K562 (cell line): Measurements from ENCODE around the gene CCM2. TPM values are rescaled to one million over a fixed set of nuclear protein-coding genes. Genes with fewer than 3 reads are reported as not detected.

Experiments used
- CAMTA2 ChIP-seq: fragments of 250-450 bp; sonication (Bioruptor Pico); conservative IDR thresholded peaks from 2 replicates; pipeline ENCODE4 v1.5.1; 2022
- CCNT2 ChIP-seq: IDR thresholded peaks from 2 replicates; pipeline ENCODE4 v1.6.1; 2011; ENCODE audit warnings: borderline replicate concordance, low read depth, mild to moderate bottlenecking, moderate library complexity, mixed read lengths, low read length; ENCODE audit not compliant: insufficient read length; ENCODE audit errors: extremely low read depth
- CSDE1 ChIP-seq, 2 experiments: fragments of 450-650 bp; IDR thresholded peaks; 2 replicates each; pipeline ENCODE4 v1.6.1; 2016; ENCODE audit warnings: mild to moderate bottlenecking in 1 of 2
- FOXJ2 ChIP-seq: fragments of 200-800 bp; sonication (Bioruptor generic); IDR thresholded peaks from 2 replicates; pipeline ENCODE4 v1.6.1; 2016; ENCODE audit warnings: missing genetic modification characterization, missing compliant biosample characterization
- HDAC1 ChIP-seq, 2 experiments: fragments of 450-650 bp; IDR thresholded peaks; 2 replicates each; pipeline ENCODE4 v1.6.1; 2016 to 2017; ENCODE audit warnings: inconsistent platforms in 1 of 2, mild to moderate bottlenecking in 1 of 2, moderate library complexity in 1 of 2
- KDM4B ChIP-seq, 2 experiments: fragments of 450-650 bp in 1 of 2; sonication (generic) in 1 of 2; IDR thresholded peaks; 2 replicates each; pipeline ENCODE4 v1.6.1; 2016 to 2017; ENCODE audit warnings: borderline replicate concordance in 2 of 2, antibody characterized with exemption in 1 of 2, low read depth in 1 of 2, mild to moderate bottlenecking in 1 of 2
- MYNN ChIP-seq, 2 experiments: sonication (generic); formaldehyde crosslinking in 1 of 2; IDR thresholded peaks; 2 replicates each; pipeline versions ENCODE4 v1.5.0 to v1.6.1; 2016 to 2020; ENCODE audit warnings: antibody characterized with exemption in 1 of 2, missing genetic modification reagents in 1 of 2
- NFIC ChIP-seq: fragments of 450-650 bp; IDR thresholded peaks from 2 replicates; pipeline ENCODE4 v1.6.1; 2017; ENCODE audit warnings: mild to moderate bottlenecking, inconsistent platforms
- TEAD1 ChIP-seq, 2 experiments: fragments of 450-650 bp in 1 of 2; sonication (generic) in 1 of 2; formaldehyde crosslinking; IDR thresholded peaks; 2 replicates each; pipeline versions ENCODE4 v1.4.0 to v1.8.0; 2020 to 2022; ENCODE audit warnings: mild to moderate bottlenecking in 2 of 2, missing genetic modification reagents in 1 of 2
- WHSC1 ChIP-seq: IDR thresholded peaks from one replicate; pipeline ENCODE4 v1.6.1; 2012; ENCODE audit warnings: low read length, control low read depth, inconsistent platforms
- ZBTB17 ChIP-seq: fragments of 450-650 bp; formaldehyde crosslinking; IDR thresholded peaks from 2 replicates; pipeline ENCODE4 v1.4.0; 2020; ENCODE audit warnings: mild to moderate bottlenecking
- polyA plus RNA-seq, 8 experiments: library from polyadenylated mRNA; depleted of rRNA in 4 of 8; stranded (reverse) in 5 of 8; unstranded in 3 of 8; fragments of >200 nt; fragmentation: Nextera tagmentation in 2 of 8; fragmentation: Illumina TruSeq in 1 of 8; extraction: Ambion mirVana in 2 of 8; extraction: Trizol in 1 of 8; gene quantifications; 2 replicates each; pipeline versions ENCODE4 v1.2.1 to v1.2.3, GENCODE V29; 2011 to 2014; ENCODE audit warnings: inconsistent platforms in 1 of 8, missing spikeins in 1 of 8
- total RNA-seq, 7 experiments: library from RNA; depleted of rRNA in 6 of 7; stranded (reverse); fragments of >200 nt in 6 of 7; fragmentation: Illumina TruSeq in 2 of 7; extraction: Trizol in 2 of 7; gene quantifications; 2 replicates each; pipeline versions ENCODE4 v1.2.1 to v1.2.3, GENCODE V29; 2011 to 2021; ENCODE audit warnings: low replicate concordance in 1 of 7
- TF ChIP-seq, protein P1 (sequence below): sonication (generic); formaldehyde crosslinking; IDR thresholded peaks from 2 replicates; pipeline ENCODE4 v1.8.0; 2022; ENCODE audit warnings: mild to moderate bottlenecking, missing genetic modification reagents
- TF ChIP-seq, protein P2 (sequence below): fragments of 450-650 bp; IDR thresholded peaks from 2 replicates; pipeline ENCODE4 v1.6.1; 2016; ENCODE audit warnings: missing biosample characterization, missing genetic modification characterization
- TF ChIP-seq, protein P3 (sequence below): fragments of 250-450 bp; sonication (Bioruptor Pico); IDR thresholded peaks from 2 replicates; pipeline ENCODE4 v1.4.0; 2020; ENCODE audit warnings: mild to moderate bottlenecking, moderate library complexity
- TF ChIP-seq, protein P4 (sequence below): fragments of 450-650 bp; formaldehyde crosslinking; IDR thresholded peaks from 2 replicates; pipeline ENCODE4 v1.4.0; 2020; ENCODE audit warnings: mild to moderate bottlenecking, moderate library complexity

Gene CCM2
- total and polyA plus RNA-seq, 9 of the 15 experiments (the other 6 are each of a cell fraction or from before 2014, with no cell fraction given): 0.41 to 38.6 (median 25.9) TPM

DNA sequence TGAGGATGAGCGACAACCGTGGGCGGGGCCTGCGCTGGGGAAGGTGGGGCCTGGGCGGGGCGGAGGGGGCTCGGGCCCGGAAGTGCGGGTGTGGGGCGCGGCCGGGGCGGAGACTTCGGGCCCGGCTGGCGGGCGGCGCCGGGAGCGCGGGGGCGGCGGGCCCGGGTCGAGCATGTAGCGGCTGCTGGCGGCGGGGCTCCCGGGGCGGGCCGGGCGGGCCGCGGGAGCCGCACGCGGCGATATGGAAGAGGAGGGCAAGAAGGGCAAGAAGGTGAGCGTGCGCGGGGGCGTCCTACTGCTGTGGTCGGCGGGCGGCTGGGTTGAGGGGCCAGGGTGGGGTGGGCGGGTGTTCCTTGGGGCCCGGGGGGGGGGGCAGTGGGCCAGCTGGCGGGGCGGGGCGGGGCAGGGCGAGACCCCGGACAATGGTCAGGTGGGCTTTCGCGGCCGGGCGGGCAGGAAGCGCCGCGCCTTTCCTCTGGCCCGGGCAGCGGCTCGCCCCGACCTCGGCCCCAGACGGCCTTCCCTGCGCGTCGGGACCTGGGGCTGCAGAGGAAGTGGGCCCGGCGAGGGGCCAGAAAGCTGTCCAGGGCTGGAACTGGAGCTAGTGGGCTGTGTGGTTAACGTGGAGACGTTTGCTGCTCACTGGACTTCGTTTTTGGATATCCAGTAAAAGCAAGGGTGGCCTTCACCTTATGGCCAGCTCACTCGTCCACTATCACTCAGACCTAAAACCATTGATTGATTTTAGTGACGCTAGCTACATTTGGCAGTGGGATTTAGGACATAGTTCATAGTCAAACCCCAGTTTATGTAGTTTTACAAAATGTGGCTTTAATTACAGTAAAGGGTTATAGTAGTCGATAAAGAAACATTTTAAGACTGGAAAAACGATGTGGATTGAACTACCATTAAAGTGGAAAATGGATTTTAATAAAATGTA, at the start of gene CCM2 (continued):
- TF ChIP-seq, protein P1, sequence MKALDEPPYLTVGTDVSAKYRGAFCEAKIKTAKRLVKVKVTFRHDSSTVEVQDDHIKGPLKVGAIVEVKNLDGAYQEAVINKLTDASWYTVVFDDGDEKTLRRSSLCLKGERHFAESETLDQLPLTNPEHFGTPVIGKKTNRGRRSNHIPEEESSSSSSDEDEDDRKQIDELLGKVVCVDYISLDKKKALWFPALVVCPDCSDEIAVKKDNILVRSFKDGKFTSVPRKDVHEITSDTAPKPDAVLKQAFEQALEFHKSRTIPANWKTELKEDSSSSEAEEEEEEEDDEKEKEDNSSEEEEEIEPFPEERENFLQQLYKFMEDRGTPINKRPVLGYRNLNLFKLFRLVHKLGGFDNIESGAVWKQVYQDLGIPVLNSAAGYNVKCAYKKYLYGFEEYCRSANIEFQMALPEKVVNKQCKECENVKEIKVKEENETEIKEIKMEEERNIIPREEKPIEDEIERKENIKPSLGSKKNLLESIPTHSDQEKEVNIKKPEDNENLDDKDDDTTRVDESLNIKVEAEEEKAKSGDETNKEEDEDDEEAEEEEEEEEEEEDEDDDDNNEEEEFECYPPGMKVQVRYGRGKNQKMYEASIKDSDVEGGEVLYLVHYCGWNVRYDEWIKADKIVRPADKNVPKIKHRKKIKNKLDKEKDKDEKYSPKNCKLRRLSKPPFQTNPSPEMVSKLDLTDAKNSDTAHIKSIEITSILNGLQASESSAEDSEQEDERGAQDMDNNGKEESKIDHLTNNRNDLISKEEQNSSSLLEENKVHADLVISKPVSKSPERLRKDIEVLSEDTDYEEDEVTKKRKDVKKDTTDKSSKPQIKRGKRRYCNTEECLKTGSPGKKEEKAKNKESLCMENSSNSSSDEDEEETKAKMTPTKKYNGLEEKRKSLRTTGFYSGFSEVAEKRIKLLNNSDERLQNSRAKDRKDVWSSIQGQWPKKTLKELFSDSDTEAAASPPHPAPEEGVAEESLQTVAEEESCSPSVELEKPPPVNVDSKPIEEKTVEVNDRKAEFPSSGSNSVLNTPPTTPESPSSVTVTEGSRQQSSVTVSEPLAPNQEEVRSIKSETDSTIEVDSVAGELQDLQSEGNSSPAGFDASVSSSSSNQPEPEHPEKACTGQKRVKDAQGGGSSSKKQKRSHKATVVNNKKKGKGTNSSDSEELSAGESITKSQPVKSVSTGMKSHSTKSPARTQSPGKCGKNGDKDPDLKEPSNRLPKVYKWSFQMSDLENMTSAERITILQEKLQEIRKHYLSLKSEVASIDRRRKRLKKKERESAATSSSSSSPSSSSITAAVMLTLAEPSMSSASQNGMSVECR (CRISPR knock-in tag): 0 out of 2 replicates have a peak, but pooled peaks have one; percentile 20
- TF ChIP-seq ZBTB17 (0 out of 2 replicates have a peak, but pooled peaks have one; percentile 25), CCNT2 (peak; percentile 27), WHSC1 (no peak), MYNN (IDR thresholded peaks at IDR 0.05) (no peak), MYNN (CRISPR knock-in tag; IDR thresholded peaks at IDR 0.05) (no peak), CAMTA2 (CRISPR knock-in tag) (no peak), KDM4B (IDR thresholded peaks at IDR 0.05; ENCODE audit: borderline replicate concordance in 2 of 2, low read depth in 1 of 2) (peak in 1 of 2 experiments; percentile 11; a peak in 1 of 4 replicates), FOXJ2 (no peak), TEAD1 (CRISPR knock-in tag; IDR thresholded peaks at IDR 0.05) (no peak), CSDE1 (IDR thresholded peaks at IDR 0.05) (0 out of 4 replicates have a peak, but pooled peaks of 1 of the 2 experiments have one; percentile 33), HDAC1 (IDR thresholded peaks at IDR 0.05) (0 out of 4 replicates have a peak, but pooled peaks of 1 of the 2 experiments have one; percentile 10), NFIC (no peak)
- TF ChIP-seq, protein P2, sequence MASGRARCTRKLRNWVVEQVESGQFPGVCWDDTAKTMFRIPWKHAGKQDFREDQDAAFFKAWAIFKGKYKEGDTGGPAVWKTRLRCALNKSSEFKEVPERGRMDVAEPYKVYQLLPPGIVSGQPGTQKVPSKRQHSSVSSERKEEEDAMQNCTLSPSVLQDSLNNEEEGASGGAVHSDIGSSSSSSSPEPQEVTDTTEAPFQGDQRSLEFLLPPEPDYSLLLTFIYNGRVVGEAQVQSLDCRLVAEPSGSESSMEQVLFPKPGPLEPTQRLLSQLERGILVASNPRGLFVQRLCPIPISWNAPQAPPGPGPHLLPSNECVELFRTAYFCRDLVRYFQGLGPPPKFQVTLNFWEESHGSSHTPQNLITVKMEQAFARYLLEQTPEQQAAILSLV (tag): no peak
- TF ChIP-seq, protein P3, sequence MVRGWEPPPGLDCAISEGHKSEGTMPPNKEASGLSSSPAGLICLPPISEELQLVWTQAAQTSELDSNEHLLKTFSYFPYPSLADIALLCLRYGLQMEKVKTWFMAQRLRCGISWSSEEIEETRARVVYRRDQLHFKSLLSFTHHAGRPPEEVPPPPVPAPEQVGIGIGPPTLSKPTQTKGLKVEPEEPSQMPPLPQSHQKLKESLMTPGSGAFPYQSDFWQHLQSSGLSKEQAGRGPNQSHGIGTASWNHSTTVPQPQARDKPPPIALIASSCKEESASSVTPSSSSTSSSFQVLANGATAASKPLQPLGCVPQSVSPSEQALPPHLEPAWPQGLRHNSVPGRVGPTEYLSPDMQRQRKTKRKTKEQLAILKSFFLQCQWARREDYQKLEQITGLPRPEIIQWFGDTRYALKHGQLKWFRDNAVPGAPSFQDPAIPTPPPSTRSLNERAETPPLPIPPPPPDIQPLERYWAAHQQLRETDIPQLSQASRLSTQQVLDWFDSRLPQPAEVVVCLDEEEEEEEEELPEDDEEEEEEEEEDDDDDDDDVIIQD: no peak
- TF ChIP-seq, protein P4, sequence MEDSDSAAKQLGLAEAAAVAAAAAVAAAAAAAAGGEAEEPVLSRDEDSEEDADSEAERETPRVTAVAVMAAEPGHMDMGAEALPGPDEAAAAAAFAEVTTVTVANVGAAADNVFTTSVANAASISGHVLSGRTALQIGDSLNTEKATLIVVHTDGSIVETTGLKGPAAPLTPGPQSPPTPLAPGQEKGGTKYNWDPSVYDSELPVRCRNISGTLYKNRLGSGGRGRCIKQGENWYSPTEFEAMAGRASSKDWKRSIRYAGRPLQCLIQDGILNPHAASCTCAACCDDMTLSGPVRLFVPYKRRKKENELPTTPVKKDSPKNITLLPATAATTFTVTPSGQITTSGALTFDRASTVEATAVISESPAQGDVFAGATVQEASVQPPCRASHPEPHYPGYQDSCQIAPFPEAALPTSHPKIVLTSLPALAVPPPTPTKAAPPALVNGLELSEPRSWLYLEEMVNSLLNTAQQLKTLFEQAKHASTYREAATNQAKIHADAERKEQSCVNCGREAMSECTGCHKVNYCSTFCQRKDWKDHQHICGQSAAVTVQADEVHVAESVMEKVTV (CRISPR knock-in tag): no peak
